Muscle of back (tissue), 11 donors: ENCODE measurements around the gene MED25. TPM values are rescaled to one million over a fixed set of nuclear protein-coding genes. Genes with fewer than 3 reads are reported as not detected.

Experiments
- DNase-seq, 3 donors: peaks; one replicate each; pipeline versions ENCODE4 v3.0.0 to v3.0.0-alpha.2; 2013
- polyA plus RNA-seq, 10 donors: library from polyadenylated mRNA; unstranded; fragments of 120-200 nt; gene quantifications; one replicate each; pipeline ENCODE4 v1.2.1, GENCODE V29; 2013; ENCODE audit not compliant: insufficient read length in 10 of 10

The MED25 gene
- polyA plus RNA-seq, 10 donors, result 22.4 to 33.5 (median 29.0) TPM

- no peak for DNase-seq
Observed at GRCh38 chr19:49798574-49798973, 19.5 kb upstream of the MED25 start.

- DNase-seq, result no peak
Observed at GRCh38 chr19:49799271-49799797, 18.8 kb upstream of the MED25 start.

GRCh38 chr19:49799798-49800376 lies 18.2 kb upstream of the MED25 start:
- no peak for DNase-seq

GRCh38 chr19:49800771-49801170 lies 17.3 kb upstream of the MED25 start:
- no peak for DNase-seq

- DNase-seq, result no peak
Observed at GRCh38 chr19:49801401-49801888, 16.6 kb upstream of the MED25 start.

- peak; percentile 91 to 97 (median 93) for DNase-seq
Observed at GRCh38 chr19:49801966-49802661, 16.0 kb upstream of the MED25 start.

- no peak for DNase-seq
Observed at GRCh38 chr19:49802836-49803528, 15.1 kb upstream of the MED25 start.

- DNase-seq, result no peak
Observed at GRCh38 chr19:49803529-49803856, 14.6 kb upstream of the MED25 start.

- no peak for DNase-seq
Observed at GRCh38 chr19:49805822-49806619, 12.1 kb upstream of the MED25 start.

- DNase-seq, result no peak
Observed at GRCh38 chr19:49806620-49806959, 11.5 kb upstream of the MED25 start.

- peak in 1 of 3 donors; percentile 31 for DNase-seq
Observed at GRCh38 chr19:49807058-49807903, 10.8 kb upstream of the MED25 start.

- peak in 1 of 3 donors; percentile 23 for DNase-seq
Observed at GRCh38 chr19:49807904-49808675, 10.0 kb upstream of the MED25 start.

- peak; percentile 80 to 93 (median 89) for DNase-seq
Observed at GRCh38 chr19:49808711-49809159, 9.4 kb upstream of the MED25 start.

GRCh38 chr19:49809160-49809940 lies 8.7 kb upstream of the MED25 start:
- DNase-seq, result peak in 2 of 3 donors; percentile 14 to 75

- DNase-seq, result no peak
Observed at GRCh38 chr19:49809941-49810389, 8.1 kb upstream of the MED25 start.

- no peak for DNase-seq
Observed at GRCh38 chr19:49811328-49811727, 6.8 kb upstream of the MED25 start.

GRCh38 chr19:49812452-49812996 lies 5.6 kb upstream of the MED25 start:
- DNase-seq, result peak in 2 of 3 donors; percentile 13 to 39

GRCh38 chr19:49812997-49813861 lies 4.9 kb upstream of the MED25 start, which contains the start of gene FUZ:
Gene FUZ, minus strand, starts transcription at chr19:49813292. Its CDS starts 186 bp downstream, at chr19:49813106.
- DNase-seq, result peak; percentile 98 to 99 (median 98)
